IPS-18c (cell line): Measurements from ENCODE around the gene EID1.

ENCODE experiments used
- H3K4me3 ChIP-seq: 2 replicates; pipeline ENCODE4 v1.7.0; 2013; ENCODE audit warnings: low read depth, mild to moderate bottlenecking, low read length, moderate library complexity; ENCODE audit not compliant: insufficient read depth
- H3K9me3 ChIP-seq: one replicate; pipeline ENCODE4 v1.6.1; 2013; ENCODE audit warnings: mild to moderate bottlenecking, low read length, moderate library complexity; ENCODE audit not compliant: control insufficient read depth, insufficient read depth

The EID1 gene

GRCh38 chr15:48865370-48866079 is 12.4 kb upstream of the EID1 start:
- Histone ChIP-seq H3K4me3 (no peak overlapping the region), H3K9me3 (no peaks in the 10 kb centered on the region)

- Histone ChIP-seq H3K9me3 (no peaks in the 10 kb centered on the region), H3K4me3 (no peak overlapping the region)
These were observed 11.8 kb upstream of the EID1 start for GRCh38 chr15:48866141-48866563.

GRCh38 chr15:48868023-48868422 is 9.9 kb upstream of the EID1 start:
- Histone ChIP-seq H3K9me3 (no peaks in the 10 kb centered on the region), H3K4me3 (no peak overlapping the region)

- Histone ChIP-seq H3K4me3 (no peak overlapping the region), H3K9me3 (no peaks in the 10 kb centered on the region)
These were observed 9.4 kb upstream of the EID1 start for GRCh38 chr15:48868536-48868935.

- no peak overlapping the region for H3K4me3 ChIP-seq
- no peaks in the 10 kb centered on the region for H3K9me3 ChIP-seq
These were observed 8.0 kb upstream of the EID1 start for GRCh38 chr15:48869966-48870365.

GRCh38 chr15:48871542-48871941 is 6.4 kb upstream of the EID1 start:
- Histone ChIP-seq H3K9me3 (no peaks in the 10 kb centered on the region), H3K4me3 (no peak overlapping the region)

- no peaks in the 10 kb centered on the region for H3K9me3 ChIP-seq
These were observed 5.3 kb upstream of the EID1 start for GRCh38 chr15:48872632-48873031.

GRCh38 chr15:48875241-48875960 is 2.5 kb upstream of the EID1 start:
- no peaks in the 10 kb centered on the region for H3K9me3 ChIP-seq
- H3K4me3 ChIP-seq = no peak overlapping the region

More at GRCh38 chr15:48872632-48873031, 5.3 kb upstream of the EID1 start:
- no peak overlapping the region for H3K4me3 ChIP-seq

- Histone ChIP-seq H3K9me3 (no peaks in the 10 kb centered on the region), H3K4me3 (no peak overlapping the region)
These were observed 1.9 kb upstream of the EID1 start for GRCh38 chr15:48876057-48876456.

- Histone ChIP-seq H3K9me3 (no peaks in the 10 kb centered on the region), H3K4me3 (no peak overlapping the region)
These were observed 2.2 kb downstream of the EID1 start for GRCh38 chr15:48880070-48880634.

GRCh38 chr15:48883699-48884098 is 5.8 kb downstream of the EID1 start:
- no peak overlapping the region for H3K4me3 ChIP-seq
- no peaks in the 10 kb centered on the region for H3K9me3 ChIP-seq

- H3K9me3 ChIP-seq = no peaks in the 10 kb centered on the region
- no peak overlapping the region for H3K4me3 ChIP-seq
These were observed 9.2 kb downstream of the EID1 start for GRCh38 chr15:48887144-48887543.

- Histone ChIP-seq H3K4me3 (no peak overlapping the region), H3K9me3 (peaks cover 2% of the 10 kb centered on the region)
These were observed 10.3 kb downstream of the EID1 start for GRCh38 chr15:48888191-48888590.

GRCh38 chr15:48888836-48889235 is 10.9 kb downstream of the EID1 start:
- Histone ChIP-seq H3K9me3 (peaks cover 2% of the 10 kb centered on the region), H3K4me3 (no peak overlapping the region)

GRCh38 chr15:48889925-48890324 is 12.0 kb downstream of the EID1 start:
- H3K4me3 ChIP-seq = no peak overlapping the region
- H3K9me3 ChIP-seq = peaks cover 2% of the 10 kb centered on the region

GRCh38 chr15:48890375-48890972 is 12.5 kb downstream of the EID1 start:
- Histone ChIP-seq H3K4me3 (no peak overlapping the region), H3K9me3 (peaks cover 2% of the 10 kb centered on the region)

GRCh38 chr15:48891232-48891765 is 13.4 kb downstream of the EID1 start:
- H3K4me3 ChIP-seq = no peak overlapping the region
- peaks cover 2% of the 10 kb centered on the region for H3K9me3 ChIP-seq

- Histone ChIP-seq H3K4me3 (no peak overlapping the region), H3K9me3 (peaks cover 2% of the 10 kb centered on the region)
These were observed 15.4 kb downstream of the EID1 start for GRCh38 chr15:48893311-48893710.
